GM13977 (cell line): ENCODE data around the gene ATP11C.

Experiments used
- DNase-seq: peaks from one replicate; pipeline ENCODE4 v3.0.0; 2012; ENCODE audit warnings: low spot score
- in situ Hi-C: fragments of 300-500 bp; cut with MboI; formaldehyde crosslinking; loops from one replicate; pipeline ENCODE4 v1.12.0; 2022; ENCODE audit warnings: low sequenced_read_pairs, low pct_unique_long_range_greater_than_20kb, mixed read lengths, inconsistent platforms; ENCODE audit not compliant: unreplicated experiment
- TF ChIP-seq, protein P1 (sequence below): IDR thresholded peaks from 2 replicates; pipeline ENCODE4 v1.5.1; 2012; ENCODE audit warnings: mild to moderate bottlenecking, control low read depth; ENCODE audit not compliant: insufficient read depth; ENCODE audit errors: extremely low read depth, missing control alignments

The ATP11C gene

DNA sequence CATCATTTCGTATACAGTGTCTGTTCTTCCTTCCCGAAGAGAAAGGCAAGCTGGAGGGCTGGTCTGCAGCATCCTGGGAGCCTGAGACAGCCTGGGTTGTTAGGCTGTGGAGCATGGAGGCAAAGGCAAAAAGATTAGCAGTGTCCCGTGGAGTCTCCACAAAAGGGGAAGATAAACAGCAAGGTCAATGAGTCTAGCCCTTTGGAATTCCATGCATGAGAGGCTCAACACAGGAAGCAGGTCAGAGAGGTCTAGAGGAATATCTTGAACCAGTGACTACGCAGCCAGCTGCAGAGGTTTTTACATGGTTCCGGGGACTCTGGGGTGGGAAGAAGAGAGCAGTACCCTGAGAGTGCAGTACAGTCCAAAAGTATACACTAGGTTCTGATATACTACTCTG, 212.7 kb downstream of the ATP11C start:
- DNase-seq = no peak
- in situ Hi-C loops = no loop called here
- TF ChIP-seq, protein P1, sequence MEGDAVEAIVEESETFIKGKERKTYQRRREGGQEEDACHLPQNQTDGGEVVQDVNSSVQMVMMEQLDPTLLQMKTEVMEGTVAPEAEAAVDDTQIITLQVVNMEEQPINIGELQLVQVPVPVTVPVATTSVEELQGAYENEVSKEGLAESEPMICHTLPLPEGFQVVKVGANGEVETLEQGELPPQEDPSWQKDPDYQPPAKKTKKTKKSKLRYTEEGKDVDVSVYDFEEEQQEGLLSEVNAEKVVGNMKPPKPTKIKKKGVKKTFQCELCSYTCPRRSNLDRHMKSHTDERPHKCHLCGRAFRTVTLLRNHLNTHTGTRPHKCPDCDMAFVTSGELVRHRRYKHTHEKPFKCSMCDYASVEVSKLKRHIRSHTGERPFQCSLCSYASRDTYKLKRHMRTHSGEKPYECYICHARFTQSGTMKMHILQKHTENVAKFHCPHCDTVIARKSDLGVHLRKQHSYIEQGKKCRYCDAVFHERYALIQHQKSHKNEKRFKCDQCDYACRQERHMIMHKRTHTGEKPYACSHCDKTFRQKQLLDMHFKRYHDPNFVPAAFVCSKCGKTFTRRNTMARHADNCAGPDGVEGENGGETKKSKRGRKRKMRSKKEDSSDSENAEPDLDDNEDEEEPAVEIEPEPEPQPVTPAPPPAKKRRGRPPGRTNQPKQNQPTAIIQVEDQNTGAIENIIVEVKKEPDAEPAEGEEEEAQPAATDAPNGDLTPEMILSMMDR = no peak

DNA sequence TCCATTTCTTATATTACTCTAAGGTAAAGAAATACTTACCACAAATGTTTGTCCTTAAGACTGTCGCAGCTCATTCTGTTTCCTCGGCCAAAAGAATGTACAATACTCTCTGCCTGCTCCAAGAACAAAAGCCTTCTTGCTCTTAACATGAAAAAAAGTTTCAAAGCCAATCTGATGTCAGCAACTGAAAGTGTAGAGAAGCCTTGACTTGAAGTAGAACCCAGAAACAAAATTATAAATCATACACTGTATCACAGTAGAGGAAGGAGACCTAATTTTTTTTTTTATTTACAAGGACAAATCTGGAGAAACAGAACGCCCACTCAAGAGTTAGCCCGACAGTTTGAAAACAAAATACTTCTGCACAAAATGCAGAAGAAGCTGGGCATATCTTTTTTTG, 224.8 kb downstream of the ATP11C start, which contains the start of gene MCF2:
MCF2 (minus strand) TSS at position 101 of the 400 bp plus-strand sequence. CDS start 56,423 bp downstream, outside the sequence.
- DNase-seq = no peak
- TF ChIP-seq, protein P1 = no peak
- in situ Hi-C loops = no loop called here

DNA sequence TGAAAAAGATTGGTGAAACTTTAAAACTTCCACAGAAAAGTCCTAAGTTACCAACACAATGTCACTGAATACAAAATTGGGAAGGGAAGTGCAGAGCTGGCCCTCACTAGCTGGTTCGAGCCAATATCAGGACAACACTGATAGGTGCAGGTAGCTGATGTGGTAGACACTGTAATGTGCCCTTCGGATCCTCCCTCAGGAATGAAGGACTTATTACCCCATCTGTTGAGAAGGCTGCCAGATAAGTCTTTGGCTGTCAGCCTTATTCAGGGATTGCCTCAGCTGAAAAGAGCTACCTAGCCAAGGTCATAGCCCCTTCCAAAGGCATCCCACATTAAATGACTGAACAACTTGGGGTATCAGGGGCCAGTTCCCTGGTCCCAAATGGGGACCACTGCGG, 230.2 kb downstream of the ATP11C start:
- no peak for DNase-seq
- in situ Hi-C loops = no loop called here
- TF ChIP-seq, protein P1 = no peak

DNA sequence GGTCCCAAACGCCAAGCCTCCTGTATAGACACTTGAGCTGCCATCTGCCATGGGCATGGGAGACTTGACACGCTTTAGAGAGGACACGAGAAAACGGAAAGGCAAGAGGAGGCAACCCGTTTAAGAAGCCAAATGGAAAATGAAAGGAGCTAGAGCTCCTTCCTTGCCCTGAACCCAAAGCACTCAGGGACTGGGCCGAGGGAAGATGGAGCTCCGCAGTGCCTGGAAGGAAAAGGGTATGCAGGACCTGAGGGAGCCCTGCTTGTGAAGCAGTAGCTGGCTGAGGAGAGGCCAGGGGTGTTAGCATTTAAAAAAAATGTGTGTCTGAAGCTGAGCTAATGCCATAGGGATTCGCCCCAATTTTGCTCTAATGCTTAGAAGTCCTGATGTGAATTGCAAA, 239.9 kb downstream of the ATP11C start:
- in situ Hi-C loops = no loop called here
- TF ChIP-seq, protein P1 = no peak
- DNase-seq = no peak

DNA sequence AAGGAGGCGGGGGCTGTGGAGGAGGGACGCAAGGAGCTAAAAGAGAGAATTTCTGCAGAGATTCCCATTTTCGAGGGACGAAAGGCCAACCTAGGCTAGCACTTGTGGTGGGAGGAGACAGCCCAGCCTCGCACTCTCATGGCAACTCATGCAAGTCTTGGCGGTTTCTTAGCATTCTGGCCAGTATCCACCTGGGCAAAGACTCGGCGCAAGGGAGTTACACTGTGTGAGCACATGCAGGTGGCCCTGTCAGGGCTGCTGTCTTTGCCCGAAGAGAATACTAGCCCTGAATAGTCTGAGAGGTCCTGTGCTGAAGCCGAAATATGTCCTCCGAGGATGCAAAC, 240.4 kb downstream of the ATP11C start:
- TF ChIP-seq, protein P1 = no peak
- no peak for DNase-seq
- in situ Hi-C loops = no loop called here

DNA sequence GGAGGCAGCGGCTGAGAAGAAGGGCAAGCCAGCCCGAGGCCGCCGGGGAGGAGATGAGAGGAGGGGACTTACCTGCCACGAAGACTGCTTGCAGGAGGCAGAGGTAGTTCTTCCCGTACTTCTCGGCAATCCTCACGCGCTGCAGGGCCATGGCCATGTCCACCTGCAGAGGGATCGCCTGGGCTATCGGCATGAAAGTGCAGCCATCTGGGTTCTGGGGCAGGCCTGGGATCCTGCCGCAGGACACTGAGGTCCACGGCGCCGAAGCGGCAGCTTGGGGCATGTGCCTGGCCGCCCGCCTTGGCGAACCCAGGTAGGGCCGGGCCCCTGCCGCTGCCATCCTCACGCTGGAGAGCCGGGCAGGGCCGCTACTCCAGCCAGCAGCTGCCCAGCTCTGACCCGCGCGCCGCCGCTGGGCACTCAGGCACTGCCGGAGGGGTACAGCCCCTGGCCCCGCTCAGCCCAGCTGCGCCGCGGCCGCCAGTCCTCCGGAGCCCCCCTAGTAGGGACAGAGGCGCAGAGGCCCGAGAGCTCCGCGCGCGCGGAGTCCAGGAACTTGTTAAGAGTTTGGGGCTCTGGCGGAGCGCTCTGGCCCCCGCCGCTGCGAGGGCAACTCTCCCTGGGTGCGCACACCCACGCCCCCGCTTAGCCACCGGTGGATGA, 240.9 kb downstream of the ATP11C start:
- TF ChIP-seq, protein P1 = no peak
- in situ Hi-C loops = no loop called here
- peak; percentile 15 for DNase-seq
